Left colon (tissue), 2 donors: ENCODE data around the gene GNAL. TPM values are rescaled to one million over a fixed set of nuclear protein-coding genes. Genes with fewer than 3 reads are reported as not detected.
"Not testable (repeated sequence)": the region's sequence is repeated elsewhere in the genome, so short reads cannot be mapped to it uniquely, and the experiment has no call there.

Experiments used
- ATAC-seq: fragments of 200-7000 bp; cut with Tn5 transposase; one replicate; pipeline ENCODE4 v1.9.1; 2020; ENCODE audit warnings: mild to moderate bottlenecking, moderate library complexity
- DNase-seq, 2 donors: peaks; one replicate each; pipeline ENCODE4 v3.0.0-alpha.2; 2020
- intact Hi-C, 2 donors: fragments of 100-400 bp; cut with DNase I in 1 of 2; cut with micrococcal nuclease in 1 of 2; formaldehyde crosslinking; loops; one replicate each; pipeline versions ENCODE4 v1.11.2 to v1.14.0; 2022; cut with DNase I, micrococcal nuclease
- total RNA-seq, 2 donors: library from RNA; stranded (reverse); fragmentation: NEBNext Ultra II Directional; extraction: Animal tissue kit (Norgen Biotek cat#: 25700); gene quantifications; one replicate each; pipeline ENCODE4 v1.2.1, GENCODE V29; 2021
- donor health status: DM: no; HTN: no; CAD: no.
- donor health status: DM: yes; HTN: yes; CAD: no.

Gene GNAL
- total RNA-seq, 2 donors from 2014 or later, result 1.5 to 4.4 TPM

- DNase-seq (no peak), ATAC-seq (no peak)
- intact Hi-C loops, result no loop called here
Observed at GRCh38 chr18:11667578-11667977, 21.5 kb upstream of the GNAL start.

- DNase-seq, result no peak
- ATAC-seq, result no peak
- intact Hi-C loops, result no loop called here
Observed at GRCh38 chr18:11668441-11669169, 20.5 kb upstream of the GNAL start.

GRCh38 chr18:11669271-11669947, 19.7 kb upstream of the GNAL start:
- ATAC-seq (no peak), DNase-seq (no peak)
- intact Hi-C loops, result no loop called here

- ATAC-seq (no peak), DNase-seq (no peak)
Observed at GRCh38 chr18:11669948-11670275, 19.2 kb upstream of the GNAL start.

GRCh38 chr18:11671156-11671555, 17.9 kb upstream of the GNAL start:
- DNase-seq, result no peak
- no peak for ATAC-seq
- intact Hi-C loops, result no loop called here

More at GRCh38 chr18:11669948-11670275, 19.2 kb upstream of the GNAL start:
- intact Hi-C loops, result no loop called here

DNA sequence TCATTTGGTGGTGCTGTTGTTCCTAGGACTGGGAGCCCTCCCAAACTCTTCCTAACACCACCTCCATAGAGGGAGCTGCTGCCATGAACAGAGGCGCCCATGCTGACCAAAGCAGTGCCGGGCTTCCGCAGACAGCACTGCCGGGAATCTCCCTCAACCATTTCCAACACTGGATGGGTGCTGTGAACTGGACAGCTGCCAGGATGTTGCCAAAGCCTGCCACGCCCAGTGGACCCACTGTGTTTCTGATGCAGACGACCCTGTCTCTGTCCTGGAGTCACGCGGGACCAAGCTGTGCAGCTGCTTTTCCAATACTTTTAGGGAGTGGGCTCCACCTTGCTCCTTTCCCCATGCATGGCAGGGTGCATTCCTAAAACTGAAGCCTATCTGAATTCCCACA, 16.9 kb upstream of the GNAL start:
- DNase-seq (no peak), ATAC-seq (no peak)
- intact Hi-C loops, result no loop called here

- intact Hi-C loops, result no loop called here
- ATAC-seq (no peak), DNase-seq (no peak)
Observed at GRCh38 chr18:11672846-11673454, 16.1 kb upstream of the GNAL start.

GRCh38 chr18:11673560-11673959, 15.5 kb upstream of the GNAL start:
- ATAC-seq (no peak), DNase-seq (no peak)
- intact Hi-C loops, result no loop called here

DNA sequence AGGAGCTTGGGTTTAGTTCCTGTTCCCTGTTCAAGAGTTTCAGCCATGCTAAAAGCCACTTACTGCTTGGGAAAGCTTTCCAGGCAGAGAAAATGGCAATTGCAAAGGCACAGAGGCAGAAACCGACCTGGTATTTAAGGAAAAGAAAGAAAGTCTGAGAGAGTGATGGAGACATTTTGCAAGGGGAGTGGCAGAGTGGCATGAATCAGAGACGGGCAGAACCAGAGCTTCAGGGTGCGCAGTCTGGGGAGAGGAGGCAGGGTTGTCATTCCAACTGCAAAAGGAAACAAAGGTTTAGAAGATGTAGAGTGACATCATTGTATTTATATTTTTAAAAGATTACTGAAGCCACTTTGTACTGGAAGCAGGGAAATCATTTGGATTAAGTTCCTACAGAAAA, 14.9 kb upstream of the GNAL start:
- ATAC-seq (no peak), DNase-seq (no peak)
- intact Hi-C loops, result no loop called here

- intact Hi-C loops, result no loop called here
- DNase-seq, result no peak
- ATAC-seq, result no peak
Observed at GRCh38 chr18:11676386-11676785, 12.7 kb upstream of the GNAL start.

- no peak for DNase-seq
- no peak for ATAC-seq
- intact Hi-C loops, result no loop called here
Observed at GRCh38 chr18:11676867-11677266, 12.2 kb upstream of the GNAL start.

DNA sequence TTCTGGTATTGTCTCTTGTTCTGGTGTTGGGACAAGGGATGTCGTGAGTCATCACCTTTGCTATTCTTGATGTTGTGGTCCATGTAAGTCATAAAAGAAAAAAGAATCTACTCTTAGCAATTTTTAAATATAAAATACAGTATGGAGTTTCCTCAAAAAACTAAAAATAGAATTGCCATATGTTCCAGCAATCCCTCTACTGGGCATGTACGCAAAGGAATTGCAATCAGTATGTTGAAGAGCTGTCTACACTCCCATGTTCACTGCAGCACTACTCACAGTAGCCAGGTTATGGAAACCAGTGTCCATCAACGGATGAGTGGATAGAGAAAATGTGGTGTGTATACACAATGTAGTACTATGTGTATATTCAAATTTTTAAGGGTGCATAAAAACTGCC, 10.9 kb upstream of the GNAL start:
- ATAC-seq (no peak), DNase-seq (no peak)
- intact Hi-C loops, result no loop called here

DNA sequence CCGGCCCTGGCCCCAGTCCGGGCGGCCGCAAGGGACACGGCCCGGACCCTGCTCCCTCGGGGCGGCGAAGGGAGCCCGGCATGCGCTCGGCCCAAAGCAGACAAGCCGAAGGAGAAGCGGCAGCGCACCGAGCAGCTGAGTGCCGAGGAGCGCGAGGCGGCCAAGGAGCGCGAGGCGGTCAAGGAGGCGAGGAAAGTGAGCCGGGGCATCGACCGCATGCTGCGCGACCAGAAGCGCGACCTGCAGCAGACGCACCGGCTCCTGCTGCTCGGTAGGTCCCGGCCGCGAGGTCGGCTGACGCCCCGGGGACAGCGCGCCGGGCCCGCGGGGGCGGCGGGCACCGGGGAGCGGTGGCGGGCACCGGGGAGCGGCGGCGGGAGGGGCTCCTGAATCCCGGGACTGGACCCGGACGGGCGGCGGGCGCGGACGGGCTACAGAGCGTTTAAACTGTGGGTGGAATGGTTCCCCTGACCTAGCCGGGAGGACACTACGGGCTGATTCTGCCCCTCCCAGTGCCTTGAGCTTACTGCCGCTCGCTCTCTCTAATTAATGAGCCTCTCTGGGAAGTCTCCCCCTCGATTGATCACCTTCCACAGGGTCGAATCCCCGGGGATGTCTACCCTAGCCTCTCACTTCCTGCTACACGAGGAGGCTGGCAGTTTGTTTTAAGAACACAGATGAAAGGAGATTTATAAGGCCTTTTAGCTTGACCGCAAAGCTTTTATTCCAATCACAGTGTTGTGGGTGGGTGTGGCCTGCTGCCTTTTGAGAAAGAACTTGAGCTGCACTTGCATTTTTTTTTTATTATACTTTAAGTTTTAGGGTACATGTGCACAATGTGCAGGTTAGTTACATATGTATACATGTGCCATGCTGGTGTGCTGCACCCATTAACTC, 853 bp downstream of the GNAL start:
- peak; percentile 57 for ATAC-seq
- intact Hi-C loops, result no loop called here
- peak in 1 of 2 donors; percentile 31 for DNase-seq

- ATAC-seq, DNase-seq, intact Hi-C loops: not testable (repeated sequence)
Observed at GRCh38 chr18:11690660-11691059, 1.6 kb downstream of the GNAL start.

DNA sequence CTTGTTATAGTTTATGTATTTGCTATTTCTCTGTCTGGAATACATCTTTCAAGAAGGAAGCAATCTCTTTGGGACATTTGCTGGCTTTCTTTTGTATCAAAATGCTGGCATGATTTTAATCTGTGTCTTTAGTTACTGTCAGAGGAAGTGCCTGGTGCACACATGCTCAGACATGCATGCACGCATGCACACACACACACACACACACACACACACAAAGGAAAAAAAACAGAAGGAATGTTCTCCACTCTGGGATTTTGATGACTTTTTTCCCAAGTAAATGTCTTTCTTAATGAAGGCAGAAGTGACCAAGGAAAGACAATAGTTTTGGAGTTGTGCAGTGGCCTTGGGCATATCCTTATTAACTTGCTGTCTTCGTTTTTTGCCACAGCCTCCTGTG, 6.7 kb downstream of the GNAL start:
- no peak for ATAC-seq
- intact Hi-C loops, result no loop called here
- no peak for DNase-seq

DNA sequence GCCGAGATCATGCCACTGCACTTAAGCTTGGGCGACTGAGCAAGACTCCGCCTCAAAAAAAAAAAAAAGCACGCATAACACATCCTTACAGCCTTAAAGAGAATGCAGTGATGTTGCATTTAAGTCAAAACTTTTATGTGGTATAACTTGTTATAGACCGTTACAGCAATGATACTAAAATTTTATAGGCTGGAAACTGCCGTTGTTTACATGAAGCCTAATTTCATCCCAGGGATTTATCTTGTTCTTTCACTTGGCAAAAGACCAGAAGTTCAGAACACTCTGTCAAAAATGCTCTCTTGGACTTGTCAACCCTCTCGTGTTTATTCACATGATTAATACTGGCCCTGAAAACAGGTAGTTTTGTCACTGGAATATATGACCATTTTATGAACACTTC, 7.4 kb downstream of the GNAL start:
- no peak for ATAC-seq
- no peak for DNase-seq
- intact Hi-C loops, result no loop called here

DNA sequence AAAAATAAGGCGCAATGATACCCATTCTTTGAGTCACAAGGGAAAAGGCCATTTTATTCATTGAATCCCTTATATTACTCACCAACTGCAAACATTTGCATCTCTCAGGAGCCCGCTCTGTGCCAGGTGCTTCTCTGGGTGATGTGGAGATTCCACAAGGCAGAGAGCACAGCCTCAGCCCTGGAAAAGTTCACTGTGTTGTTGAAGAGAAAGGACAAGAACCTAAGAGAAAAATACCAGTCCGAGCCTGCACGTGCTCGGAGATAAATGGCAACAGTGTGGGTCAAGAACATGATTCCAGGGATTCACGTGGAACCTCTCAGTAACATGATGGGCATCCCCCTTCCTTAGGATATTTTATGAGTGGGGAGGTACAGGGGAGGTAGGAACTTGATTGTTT, 11.8 kb downstream of the GNAL start:
- no peak for ATAC-seq
- intact Hi-C loops, result no loop called here
- DNase-seq, result no peak

GRCh38 chr18:11710578-11710977, 21.5 kb downstream of the GNAL start:
- no peak for ATAC-seq
- intact Hi-C loops, result no loop called here
- DNase-seq, result no peak

DNA sequence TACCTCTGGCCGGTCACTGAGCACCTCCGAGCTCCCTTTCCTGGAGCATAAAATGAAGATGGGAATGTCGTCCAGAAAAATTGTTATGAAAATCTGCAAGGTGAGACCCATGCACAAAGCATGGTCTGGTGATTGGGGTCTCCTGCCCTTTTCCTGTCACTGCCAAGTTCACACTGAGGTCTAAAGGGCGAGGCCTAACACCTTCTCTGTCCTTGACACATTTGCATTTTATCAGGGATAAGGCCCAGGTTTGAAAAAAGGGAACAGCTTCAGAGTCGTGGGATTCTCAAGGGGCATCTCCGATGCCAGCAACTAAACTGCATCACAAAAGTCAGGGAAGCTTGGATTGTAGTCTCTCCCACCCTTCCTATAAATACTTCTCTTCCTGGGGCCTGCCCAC, 24.7 kb downstream of the GNAL start:
- ATAC-seq, result no peak
- DNase-seq, result no peak
- intact Hi-C loops, result no loop called here
